Loucy (cell line): Measurements from ENCODE around the gene FKBP9.

Source experiments
- H2AFZ ChIP-seq: fragments of 200-600 bp; sonication (generic); 2 replicates; pipeline ENCODE4 v1.6.0; 2016; ENCODE audit warnings: antibody characterized with exemption, mild to moderate bottlenecking, low read length, moderate library complexity
- H3F3A ChIP-seq: fragments of 200-600 bp; 2 replicates; pipeline ENCODE4 v1.6.0; 2016; ENCODE audit warnings: antibody characterized with exemption, low read depth, mild to moderate bottlenecking
- H3K27me3 ChIP-seq: fragments of 200-600 bp; sonication (generic); 2 replicates; pipeline ENCODE4 v1.6.1; 2014; ENCODE audit warnings: low read length, mild to moderate bottlenecking; ENCODE audit not compliant: insufficient read depth, poor library complexity, severe bottlenecking
- H3K36me3 ChIP-seq: fragments of 200-600 bp; sonication (generic); 2 replicates; pipeline ENCODE4 v1.6.1; 2016; ENCODE audit warnings: low read length; ENCODE audit not compliant: insufficient read depth
- H3K4me1 ChIP-seq: fragments of 200-600 bp; sonication (generic); 2 replicates; pipeline ENCODE4 v1.5.1; 2014; ENCODE audit warnings: low read length, mild to moderate bottlenecking; ENCODE audit not compliant: insufficient read depth, poor library complexity, severe bottlenecking
- H3K4me2 ChIP-seq: fragments of 200-600 bp; sonication (generic); 2 replicates; pipeline ENCODE4 v1.6.0; 2014; ENCODE audit warnings: antibody characterized with exemption, low read length, low read depth, mild to moderate bottlenecking; ENCODE audit not compliant: poor library complexity, severe bottlenecking
- H3K4me3 ChIP-seq: fragments of 200-600 bp; sonication (generic); 2 replicates; pipeline ENCODE4 v1.5.1; 2014; ENCODE audit warnings: low read length, mild to moderate bottlenecking, mixed read lengths; ENCODE audit not compliant: poor library complexity, severe bottlenecking
- H3K79me2 ChIP-seq: fragments of 200-600 bp; sonication (generic); 2 replicates; pipeline ENCODE4 v1.6.1; 2014; ENCODE audit warnings: low read length; ENCODE audit not compliant: insufficient read depth
- H3K9ac ChIP-seq: fragments of 200-600 bp; sonication (generic); 2 replicates; pipeline ENCODE4 v1.6.0; 2014; ENCODE audit warnings: mild to moderate bottlenecking, low read depth, low read length, moderate library complexity; ENCODE audit not compliant: poor library complexity, severe bottlenecking
- H3K9me2 ChIP-seq: fragments of 200-600 bp; sonication (generic); replicated peaks from 2 replicates; pipeline ENCODE4 v1.6.1; 2016; ENCODE audit warnings: low read depth, low read length, mixed read lengths
- H3K9me3 ChIP-seq: fragments of 200-600 bp; sonication (generic); 2 replicates; pipeline ENCODE4 v1.6.1; 2014; ENCODE audit warnings: mild to moderate bottlenecking, antibody characterized with exemption, low read length, low read depth; ENCODE audit not compliant: insufficient read depth
- H4K20me1 ChIP-seq: fragments of 200-600 bp; sonication (generic); 2 replicates; pipeline ENCODE4 v1.6.0; 2014; ENCODE audit warnings: antibody characterized with exemption, low read length, mild to moderate bottlenecking; ENCODE audit not compliant: insufficient read depth, poor library complexity, severe bottlenecking
- EZH2phosphoT487 ChIP-seq: fragments of 200-600 bp; IDR thresholded peaks from 2 replicates; pipeline ENCODE4 v1.6.1; 2018; ENCODE audit warnings: antibody characterized with exemption, mild to moderate bottlenecking, moderate library complexity, borderline replicate concordance
- TF ChIP-seq, protein P1 (sequence below): fragments of 200-600 bp; sonication (generic); conservative IDR thresholded peaks from 2 replicates; pipeline ENCODE4 v1.5.1; 2014; ENCODE audit warnings: mild to moderate bottlenecking, antibody characterized with exemption, low read length

FKBP9 gene

DNA sequence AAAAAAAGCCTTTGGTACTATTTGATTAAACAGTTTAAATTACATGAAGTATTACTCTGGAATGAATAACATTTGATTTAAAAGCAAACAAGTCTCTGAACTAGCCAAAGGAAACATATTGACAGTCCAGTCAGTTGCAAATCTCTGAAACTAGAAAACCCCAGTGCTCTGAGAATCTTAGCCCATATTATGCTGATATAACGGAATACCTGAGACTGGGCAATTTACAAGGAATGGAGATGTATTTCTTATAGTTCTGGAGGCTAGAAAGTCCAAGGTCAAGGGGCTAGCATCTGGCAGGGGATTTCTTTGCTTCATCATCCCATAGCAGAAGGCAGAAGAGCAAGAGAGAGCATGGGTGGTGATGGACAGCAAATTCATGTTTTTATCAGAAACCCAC, 21.7 kb upstream of the FKBP9 start:
- H2AFZ ChIP-seq = no peak overlapping the region
- TF ChIP-seq, protein P1, sequence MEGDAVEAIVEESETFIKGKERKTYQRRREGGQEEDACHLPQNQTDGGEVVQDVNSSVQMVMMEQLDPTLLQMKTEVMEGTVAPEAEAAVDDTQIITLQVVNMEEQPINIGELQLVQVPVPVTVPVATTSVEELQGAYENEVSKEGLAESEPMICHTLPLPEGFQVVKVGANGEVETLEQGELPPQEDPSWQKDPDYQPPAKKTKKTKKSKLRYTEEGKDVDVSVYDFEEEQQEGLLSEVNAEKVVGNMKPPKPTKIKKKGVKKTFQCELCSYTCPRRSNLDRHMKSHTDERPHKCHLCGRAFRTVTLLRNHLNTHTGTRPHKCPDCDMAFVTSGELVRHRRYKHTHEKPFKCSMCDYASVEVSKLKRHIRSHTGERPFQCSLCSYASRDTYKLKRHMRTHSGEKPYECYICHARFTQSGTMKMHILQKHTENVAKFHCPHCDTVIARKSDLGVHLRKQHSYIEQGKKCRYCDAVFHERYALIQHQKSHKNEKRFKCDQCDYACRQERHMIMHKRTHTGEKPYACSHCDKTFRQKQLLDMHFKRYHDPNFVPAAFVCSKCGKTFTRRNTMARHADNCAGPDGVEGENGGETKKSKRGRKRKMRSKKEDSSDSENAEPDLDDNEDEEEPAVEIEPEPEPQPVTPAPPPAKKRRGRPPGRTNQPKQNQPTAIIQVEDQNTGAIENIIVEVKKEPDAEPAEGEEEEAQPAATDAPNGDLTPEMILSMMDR = no peak
- no peak for TF ChIP-seq EZH2phosphoT487
- no peaks in the 10 kb centered on the region for H3K4me1 ChIP-seq
- H3F3A ChIP-seq = no peaks in the 10 kb centered on the region
- H3K9me2 ChIP-seq = no peaks in the 10 kb centered on the region
- H3K27me3 ChIP-seq = no peaks in the 10 kb centered on the region
- H3K4me2 ChIP-seq = no peak overlapping the region
- no peaks in the 10 kb centered on the region for H3K79me2 ChIP-seq
- H4K20me1 ChIP-seq = no peaks in the 10 kb centered on the region
- no peak overlapping the region for H3K4me3 ChIP-seq
- H3K9me3 ChIP-seq = no peaks in the 10 kb centered on the region
- no peaks in the 10 kb centered on the region for H3K36me3 ChIP-seq
- no peak overlapping the region for H3K9ac ChIP-seq

DNA sequence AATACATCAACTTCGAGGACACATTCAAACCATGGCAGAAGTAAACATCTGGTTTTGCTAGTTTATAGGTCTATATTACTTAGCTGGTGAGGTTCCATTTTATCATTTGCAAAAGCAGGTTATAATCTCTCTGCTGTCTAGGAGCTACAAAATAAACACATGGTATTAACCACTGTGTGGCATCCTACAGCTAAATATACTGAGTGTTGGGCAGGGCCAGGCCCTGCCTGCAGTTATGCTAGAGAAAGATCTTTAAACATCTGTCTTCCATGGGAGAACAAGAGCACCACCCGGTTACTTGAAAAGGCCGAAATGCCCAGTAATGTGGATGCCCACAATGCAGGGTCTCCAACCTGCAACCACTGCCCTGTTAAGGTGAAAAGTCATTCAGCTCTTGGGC, 20.6 kb upstream of the FKBP9 start:
- no peaks in the 10 kb centered on the region for H3K79me2 ChIP-seq
- no peak overlapping the region for H2AFZ ChIP-seq
- H3K4me3 ChIP-seq = no peak overlapping the region

GRCh38 chr7:32937344-32938174, 19.7 kb upstream of the FKBP9 start:
- TF ChIP-seq EZH2phosphoT487 = no peak
- TF ChIP-seq, protein P1 = no peak
- Histone ChIP-seq H3K27me3 (no peaks in the 10 kb centered on the region), H3K4me1 (no peaks in the 10 kb centered on the region), H3K36me3 (no peaks in the 10 kb centered on the region), H3K9ac (no peak overlapping the region), H3K9me3 (no peaks in the 10 kb centered on the region), H2AFZ (no peak overlapping the region), H4K20me1 (no peaks in the 10 kb centered on the region), H3F3A (no peaks in the 10 kb centered on the region), H3K79me2 (no peaks in the 10 kb centered on the region), H3K4me2 (no peak overlapping the region), H3K4me3 (no peak overlapping the region), H3K9me2 (no peaks in the 10 kb centered on the region)

More for the DNA sequence above, 20.6 kb upstream of the FKBP9 start:
- Histone ChIP-seq H3K27me3 (no peaks in the 10 kb centered on the region), H3K9me3 (no peaks in the 10 kb centered on the region), H3F3A (no peaks in the 10 kb centered on the region), H3K4me2 (no peak overlapping the region), H3K36me3 (no peaks in the 10 kb centered on the region), H3K9me2 (no peaks in the 10 kb centered on the region), H3K4me1 (no peaks in the 10 kb centered on the region), H4K20me1 (no peaks in the 10 kb centered on the region), H3K9ac (no peak overlapping the region)
- TF ChIP-seq, protein P1 = no peak
- no peak for TF ChIP-seq EZH2phosphoT487
